Kidney epithelial cell (primary cell): ENCODE results near the gene ANKIB1. TPM values are rescaled to one million over a fixed set of nuclear protein-coding genes. Genes with fewer than 3 reads are reported as not detected.

Source experiments
- DNase-seq: peaks from one replicate; pipeline ENCODE4 v3.0.0-alpha.2; 2010; ENCODE audit warnings: low read depth
- H3K27me3 ChIP-seq: 2 replicates; pipeline ENCODE4 v1.6.0; 2011; ENCODE audit warnings: low read length; ENCODE audit not compliant: control insufficient read depth, insufficient read depth
- H3K36me3 ChIP-seq: 2 replicates; pipeline ENCODE4 v1.5.1; 2011; ENCODE audit warnings: low read length; ENCODE audit not compliant: control insufficient read depth, insufficient read depth
- H3K4me3 ChIP-seq: 2 replicates; pipeline ENCODE4 v1.5.1; 2011; ENCODE audit warnings: low read depth, mild to moderate bottlenecking, control low read depth, low read length
- total RNA-seq: library from RNA; depleted of rRNA; stranded (reverse); fragments of >200 nt; gene quantifications from 2 replicates; pipeline ENCODE4 v1.2.3, GENCODE V29; 2015
- TF ChIP-seq, protein P1 (sequence below): IDR thresholded peaks from 2 replicates; pipeline ENCODE4 v1.5.1; 2011; ENCODE audit warnings: mild to moderate bottlenecking, moderate library complexity, low read length, control low read depth, inconsistent platforms; ENCODE audit not compliant: insufficient read depth, poor library complexity, severe bottlenecking

Gene ANKIB1
- total RNA-seq, 1 donor from 2014 or later: 42.7 TPM

DNA sequence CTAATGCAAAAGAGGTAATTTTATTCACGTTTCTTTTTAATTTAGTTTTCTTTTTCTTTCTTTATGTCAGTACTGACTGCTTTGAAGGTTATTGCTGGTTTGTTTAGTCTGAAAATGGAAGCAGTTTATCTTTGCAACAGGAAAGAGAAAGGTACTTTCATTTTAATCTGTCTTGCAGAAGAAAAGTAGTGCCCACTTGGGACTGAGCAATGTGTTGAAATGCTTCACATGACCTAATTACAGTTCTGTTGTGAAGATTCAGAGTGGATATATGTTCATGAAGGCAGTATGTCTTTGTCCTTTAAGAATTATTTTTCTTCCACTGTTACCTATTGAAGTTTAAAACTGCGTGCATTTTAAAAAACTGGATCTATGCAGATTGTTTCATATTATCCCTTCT lies 80.1 kb downstream of the ANKIB1 start:
- Histone ChIP-seq H3K36me3 (no peaks in the 10 kb centered on the region), H3K4me3 (no peak overlapping the region), H3K27me3 (no peaks in the 10 kb centered on the region)
- TF ChIP-seq, protein P1, sequence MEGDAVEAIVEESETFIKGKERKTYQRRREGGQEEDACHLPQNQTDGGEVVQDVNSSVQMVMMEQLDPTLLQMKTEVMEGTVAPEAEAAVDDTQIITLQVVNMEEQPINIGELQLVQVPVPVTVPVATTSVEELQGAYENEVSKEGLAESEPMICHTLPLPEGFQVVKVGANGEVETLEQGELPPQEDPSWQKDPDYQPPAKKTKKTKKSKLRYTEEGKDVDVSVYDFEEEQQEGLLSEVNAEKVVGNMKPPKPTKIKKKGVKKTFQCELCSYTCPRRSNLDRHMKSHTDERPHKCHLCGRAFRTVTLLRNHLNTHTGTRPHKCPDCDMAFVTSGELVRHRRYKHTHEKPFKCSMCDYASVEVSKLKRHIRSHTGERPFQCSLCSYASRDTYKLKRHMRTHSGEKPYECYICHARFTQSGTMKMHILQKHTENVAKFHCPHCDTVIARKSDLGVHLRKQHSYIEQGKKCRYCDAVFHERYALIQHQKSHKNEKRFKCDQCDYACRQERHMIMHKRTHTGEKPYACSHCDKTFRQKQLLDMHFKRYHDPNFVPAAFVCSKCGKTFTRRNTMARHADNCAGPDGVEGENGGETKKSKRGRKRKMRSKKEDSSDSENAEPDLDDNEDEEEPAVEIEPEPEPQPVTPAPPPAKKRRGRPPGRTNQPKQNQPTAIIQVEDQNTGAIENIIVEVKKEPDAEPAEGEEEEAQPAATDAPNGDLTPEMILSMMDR: no peak
- DNase-seq: no peak

DNA sequence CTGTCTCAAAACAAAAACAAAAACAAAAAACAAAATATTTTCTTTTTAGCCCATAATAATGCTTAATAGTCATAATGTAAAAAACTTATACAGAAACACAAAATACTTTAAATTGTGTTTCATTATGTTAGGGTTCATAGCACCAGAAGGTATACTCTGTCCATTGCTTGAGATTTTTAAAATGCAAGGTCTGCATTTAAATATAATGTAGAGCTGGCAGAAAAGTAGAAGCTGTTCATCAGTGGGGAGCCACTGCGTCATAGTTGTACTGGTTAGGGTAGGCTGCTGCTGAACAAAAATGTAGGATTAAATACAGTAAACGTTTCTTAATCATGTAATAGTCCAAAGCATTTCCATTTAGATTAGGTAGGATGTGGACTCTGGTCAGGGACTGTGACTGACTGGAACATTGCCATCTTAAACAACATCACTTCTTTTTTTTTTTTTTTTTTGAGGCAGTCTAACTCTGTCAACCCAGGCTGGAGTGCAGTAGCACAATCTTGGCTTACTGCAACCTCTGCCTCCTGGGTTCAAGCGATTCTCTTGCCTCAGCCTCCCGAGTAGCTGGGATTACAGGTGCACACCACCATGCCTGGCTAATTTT lies 85.2 kb downstream of the ANKIB1 start:
- TF ChIP-seq, protein P1: no peak
- H3K4me3 ChIP-seq: no peak overlapping the region
- H3K27me3 ChIP-seq: no peaks in the 10 kb centered on the region
- H3K36me3 ChIP-seq: no peaks in the 10 kb centered on the region
- no peak for DNase-seq

DNA sequence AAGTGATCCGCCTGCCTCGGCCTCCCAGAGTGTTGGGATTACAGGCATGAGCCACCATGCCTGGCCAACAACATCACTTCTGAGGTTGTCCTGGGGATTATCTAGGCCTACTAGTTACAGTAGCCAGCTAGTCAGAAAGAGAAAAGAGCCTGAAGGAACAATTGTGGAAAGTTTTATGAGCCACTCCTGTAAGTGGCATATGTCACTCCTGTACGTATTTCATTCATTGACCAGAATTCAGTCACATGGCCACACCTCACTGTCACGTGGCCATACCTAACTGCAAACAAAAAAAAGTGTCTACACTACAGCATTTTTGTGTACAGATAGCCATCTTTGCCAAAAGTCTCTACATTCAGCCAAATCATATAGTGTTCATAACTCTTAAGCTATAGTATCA lies 85.7 kb downstream of the ANKIB1 start:
- no peak for DNase-seq
- Histone ChIP-seq H3K36me3 (no peaks in the 10 kb centered on the region), H3K27me3 (no peaks in the 10 kb centered on the region), H3K4me3 (no peak overlapping the region)
- TF ChIP-seq, protein P1: no peak

DNA sequence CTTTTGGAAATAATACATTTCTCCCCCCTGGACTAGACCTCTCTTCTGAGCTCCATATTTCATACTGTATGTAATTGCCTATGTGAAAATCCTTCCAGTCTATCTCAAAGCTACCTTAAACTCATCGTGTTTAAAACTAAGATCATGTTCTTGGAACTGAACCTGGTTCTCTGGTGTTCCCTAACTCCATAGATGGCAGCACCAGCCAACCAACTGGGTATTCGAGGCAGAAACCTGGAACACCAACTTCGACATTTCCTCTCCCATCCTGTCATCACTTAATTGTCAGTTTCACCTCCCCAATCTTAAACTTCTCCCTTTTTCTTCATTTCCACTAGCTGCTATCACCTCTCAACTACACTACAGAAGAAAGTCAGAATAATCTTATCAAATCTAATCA lies 87.0 kb downstream of the ANKIB1 start:
- Histone ChIP-seq H3K36me3 (no peaks in the 10 kb centered on the region), H3K4me3 (no peak overlapping the region), H3K27me3 (no peaks in the 10 kb centered on the region)
- TF ChIP-seq, protein P1: no peak
- DNase-seq: no peak

DNA sequence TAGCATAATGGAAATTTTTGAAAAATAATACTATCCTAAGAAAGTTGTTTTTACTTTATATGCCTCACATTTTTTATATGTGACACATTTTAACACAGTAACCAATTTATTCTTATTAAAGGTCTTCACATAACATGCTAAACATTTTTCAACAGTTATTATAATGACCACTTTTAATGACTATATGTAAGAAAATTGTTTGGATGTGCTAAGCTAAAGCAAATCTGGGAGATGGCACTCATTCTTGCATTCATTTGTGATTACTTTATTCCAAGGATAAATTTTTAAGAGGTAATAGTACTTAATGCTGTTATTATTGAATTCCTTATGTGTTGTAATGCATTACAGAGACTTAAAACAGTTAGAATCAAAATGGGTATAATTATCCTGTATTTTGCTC lies 88.1 kb downstream of the ANKIB1 start:
- TF ChIP-seq, protein P1: no peak
- Histone ChIP-seq H3K4me3 (no peak overlapping the region), H3K27me3 (no peaks in the 10 kb centered on the region), H3K36me3 (no peaks in the 10 kb centered on the region)
- DNase-seq: no peak

DNA sequence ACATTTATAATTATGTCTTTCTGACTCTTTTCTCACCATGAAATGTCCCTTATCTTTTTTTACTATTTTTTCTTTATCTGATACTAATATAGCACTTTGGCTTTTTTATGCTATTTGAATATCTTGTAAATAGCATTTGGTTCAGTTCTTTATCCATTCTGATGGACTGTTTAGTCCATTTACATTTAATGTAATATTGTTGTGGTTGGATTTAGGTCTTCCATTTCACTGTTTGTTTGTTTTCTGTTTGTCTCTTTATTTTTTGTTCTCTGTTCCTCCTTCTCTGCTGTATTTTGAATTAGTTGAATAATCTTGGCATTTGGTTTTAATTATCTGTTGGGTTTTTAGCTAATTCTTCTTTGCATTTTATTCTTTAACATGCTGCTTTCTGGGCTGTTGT lies 89.8 kb downstream of the ANKIB1 start:
- TF ChIP-seq, protein P1: no peak
- Histone ChIP-seq H3K4me3 (no peak overlapping the region), H3K27me3 (no peaks in the 10 kb centered on the region), H3K36me3 (no peaks in the 10 kb centered on the region)
- no peak for DNase-seq
